Measurements from ENCODE around the gene SRD5A2. TPM values are rescaled to one million over a fixed set of nuclear protein-coding genes. Genes with fewer than 3 reads are reported as not detected.

SRD5A2 gene
- total and polyA plus RNA-seq, 2 of the 8 experiments (the other 6 are each of a cell fraction or from before 2014, with no cell fraction given) = 0.02 TPM; not detected in 1

GRCh38 chr2:31522786-31523185 is 58.0 kb downstream of the SRD5A2 start (continued):
- no peak for TF ChIP-seq FOSL1 (IDR thresholded peaks at IDR 0.05; ENCODE audit: insufficient read depth, low read depth, low read length)

Measured in H1 (cell line).